ENCODE measurements around the gene SRGAP2.
"Not testable (repeated sequence)": the region's sequence is repeated elsewhere in the genome, so short reads cannot be mapped to it uniquely, and the experiment has no call there.

- TF ChIP-seq CTCF (IDR thresholded peaks at IDR 0.05); ZFX (IDR thresholded peaks at IDR 0.05; ENCODE audit: borderline replicate concordance): not testable (repeated sequence)
Measured at GRCh38 chr1:206220332-206221000, 17.1 kb downstream of the SRGAP2 start.

Data from 22Rv1 (cell line).